GM21360 (cell line): ENCODE measurements around the gene CHKA.
"Not testable (repeated sequence)": the region's sequence is repeated elsewhere in the genome, so short reads cannot be mapped to it uniquely, and the experiment has no call there.

ENCODE experiments used
- ATAC-seq: cut with Tn5 transposase; IDR thresholded peaks from one replicate; pipeline ENCODE4 v1.9.1; 2021; ENCODE audit warnings: mild to moderate bottlenecking, moderate library complexity; ENCODE audit not compliant: unreplicated experiment

CHKA gene

GRCh38 chr11:68117853-68118470 is 3.2 kb downstream of the CHKA start:
- ATAC-seq: no peak

- ATAC-seq: no peak
Observed at GRCh38 chr11:68116974-68117373, 4.2 kb downstream of the CHKA start.

- ATAC-seq: no peak
Observed at GRCh38 chr11:68116126-68116525, 5.1 kb downstream of the CHKA start.

GRCh38 chr11:68115285-68115684 is 5.9 kb downstream of the CHKA start:
- no peak for ATAC-seq

GRCh38 chr11:68113986-68114385 is 7.2 kb downstream of the CHKA start:
- ATAC-seq: no peak

- no peak for ATAC-seq
Observed at GRCh38 chr11:68107689-68108088, 13.5 kb downstream of the CHKA start.

GRCh38 chr11:68106165-68106940 is 14.8 kb downstream of the CHKA start:
- ATAC-seq: no peak

- no peak for ATAC-seq
Observed at GRCh38 chr11:68099474-68100405, 21.4 kb downstream of the CHKA start.

- ATAC-seq: no peak
Observed at GRCh38 chr11:68099057-68099456, 22.1 kb downstream of the CHKA start.

GRCh38 chr11:68096962-68097361 is 24.2 kb downstream of the CHKA start:
- no peak for ATAC-seq

- no peak for ATAC-seq
Observed at GRCh38 chr11:68093565-68093964, 27.6 kb downstream of the CHKA start.

- ATAC-seq: not testable (repeated sequence)
Observed at GRCh38 chr11:68092946-68093345, 28.2 kb downstream of the CHKA start.

GRCh38 chr11:68092411-68092810 is 28.8 kb downstream of the CHKA start:
- ATAC-seq: no peak

- no peak for ATAC-seq
Observed at GRCh38 chr11:68090706-68091105, 30.5 kb downstream of the CHKA start.

- no peak for ATAC-seq
Observed at GRCh38 chr11:68090287-68090686, 30.9 kb downstream of the CHKA start.

GRCh38 chr11:68089679-68090078 is 31.5 kb downstream of the CHKA start:
- ATAC-seq: no peak

- ATAC-seq: no peak
Observed at GRCh38 chr11:68083517-68083916, 37.7 kb downstream of the CHKA start.

- no peak for ATAC-seq
Observed at GRCh38 chr11:68082481-68082880, 38.7 kb downstream of the CHKA start.

GRCh38 chr11:68081691-68082090 is 39.5 kb downstream of the CHKA start:
- ATAC-seq: no peak

- no peak for ATAC-seq
Observed at GRCh38 chr11:68080860-68081259, 40.3 kb downstream of the CHKA start.
